H9 (cell line): ENCODE results near the gene B4GALT1. TPM values are rescaled to one million over a fixed set of nuclear protein-coding genes. Genes with fewer than 3 reads are reported as not detected.

Experiments
- DNase-seq: peaks from one replicate; pipeline ENCODE4 v3.0.0-alpha.2; 2017
- H2AFZ ChIP-seq: one replicate; pipeline ENCODE4 v1.6.1; 2013; ENCODE audit warnings: mild to moderate bottlenecking, low read length, control low read depth, moderate library complexity
- H2AK5ac ChIP-seq: 2 replicates; pipeline ENCODE4 v1.6.1; 2013; ENCODE audit warnings: low read length, control low read depth, mixed read lengths; ENCODE audit not compliant: insufficient read length
- H2BK120ac ChIP-seq: one replicate; pipeline ENCODE4 v1.6.1; 2013; ENCODE audit warnings: low read depth, mild to moderate bottlenecking, low read length, control low read depth, inconsistent platforms; ENCODE audit not compliant: poor library complexity, severe bottlenecking
- H2BK12ac ChIP-seq: 2 replicates; pipeline ENCODE4 v1.6.1; 2013; ENCODE audit warnings: low read length, control low read depth, mixed read lengths, low read depth; ENCODE audit not compliant: insufficient read length
- H2BK15ac ChIP-seq: 2 replicates; pipeline ENCODE4 v1.6.1; 2013; ENCODE audit warnings: low read depth, low read length, control low read depth
- H2BK20ac ChIP-seq: one replicate; pipeline ENCODE4 v1.6.1; 2013; ENCODE audit warnings: low read depth, mild to moderate bottlenecking, low read length, control low read depth, inconsistent platforms; ENCODE audit not compliant: poor library complexity, severe bottlenecking
- H2BK5ac ChIP-seq: 2 replicates; pipeline ENCODE4 v1.6.1; 2013; ENCODE audit warnings: low read length, control low read depth, mixed read lengths; ENCODE audit not compliant: insufficient read length
- H3K14ac ChIP-seq: 2 replicates; pipeline ENCODE4 v1.6.1; 2013; ENCODE audit warnings: low read length, control low read depth; ENCODE audit not compliant: insufficient read depth
- H3K18ac ChIP-seq: 2 replicates; pipeline ENCODE4 v1.6.1; 2013; ENCODE audit warnings: low read depth, mild to moderate bottlenecking, mixed read lengths, low read length, control low read depth; ENCODE audit not compliant: insufficient read length
- H3K23ac ChIP-seq: 2 replicates; pipeline ENCODE4 v1.6.1; 2013; ENCODE audit warnings: low read length, control low read depth, mixed read lengths, low read depth; ENCODE audit not compliant: insufficient read length
- H3K23me2 ChIP-seq: 2 replicates; pipeline ENCODE4 v1.6.1; 2013; ENCODE audit warnings: low read depth, mild to moderate bottlenecking, mixed read lengths, low read length, control low read depth; ENCODE audit not compliant: insufficient read length, poor library complexity, severe bottlenecking
- H3K27ac ChIP-seq: 2 replicates; pipeline ENCODE4 v1.5.1; 2013; ENCODE audit warnings: low read length, control low read depth, mixed read lengths, low read depth; ENCODE audit not compliant: insufficient read length
- H3K27me3 ChIP-seq: 2 replicates; pipeline ENCODE4 v1.6.1; 2013; ENCODE audit warnings: low read length, control low read depth, inconsistent platforms; ENCODE audit not compliant: insufficient read depth
- H3K4ac ChIP-seq: 2 replicates; pipeline ENCODE4 v1.6.1; 2013; ENCODE audit warnings: low read depth, mild to moderate bottlenecking, control low read depth, inconsistent platforms, low read length, moderate library complexity
- H3K4me1 ChIP-seq: 2 replicates; pipeline ENCODE4 v1.6.1; 2013; ENCODE audit warnings: low read length, control low read depth, inconsistent platforms; ENCODE audit not compliant: insufficient read depth
- H3K4me2 ChIP-seq: 2 replicates; pipeline ENCODE4 v1.6.1; 2013; ENCODE audit warnings: low read length, control low read depth, mixed read lengths; ENCODE audit not compliant: insufficient read length, insufficient read depth
- H3K56ac ChIP-seq: 2 replicates; pipeline ENCODE4 v1.6.1; 2013; ENCODE audit warnings: low read depth, mild to moderate bottlenecking, mixed read lengths, low read length, control low read depth; ENCODE audit not compliant: insufficient read length
- H3K79me1 ChIP-seq: 2 replicates; pipeline ENCODE4 v1.6.1; 2013; ENCODE audit warnings: low read depth, mild to moderate bottlenecking, moderate library complexity, low read length, control low read depth, inconsistent platforms; ENCODE audit not compliant: insufficient read depth, poor library complexity, severe bottlenecking
- H3K79me2 ChIP-seq: 2 replicates; pipeline ENCODE4 v1.6.1; 2013; ENCODE audit warnings: low read length, control low read depth, inconsistent platforms; ENCODE audit not compliant: insufficient read depth
- H3K9ac ChIP-seq: 2 replicates; pipeline ENCODE4 v1.6.1; 2013; ENCODE audit warnings: low read length, control low read depth, mixed read lengths; ENCODE audit not compliant: insufficient read length; ENCODE audit errors: extremely low read depth
- H3K9me3 ChIP-seq: one replicate; pipeline ENCODE4 v1.6.1; 2013; ENCODE audit warnings: low read depth, low read length, inconsistent platforms; ENCODE audit not compliant: control insufficient read depth
- H3T11ph ChIP-seq: one replicate; pipeline ENCODE4 v1.6.1; 2013; ENCODE audit warnings: mild to moderate bottlenecking, low read length, control low read depth, inconsistent platforms
- H4K20me1 ChIP-seq: one replicate; pipeline ENCODE4 v1.6.1; 2013; ENCODE audit not compliant: control insufficient read depth, insufficient read length, insufficient read depth
- H4K5ac ChIP-seq: 2 replicates; pipeline ENCODE4 v1.6.1; 2013; ENCODE audit warnings: low read depth, mild to moderate bottlenecking, mixed read lengths, low read length, control low read depth; ENCODE audit not compliant: insufficient read length
- H4K8ac ChIP-seq: replicated peaks from 2 replicates; pipeline ENCODE4 v1.6.1; 2013; ENCODE audit warnings: low read length, control low read depth, mixed read lengths, low read depth; ENCODE audit not compliant: insufficient read length
- H4K91ac ChIP-seq: 2 replicates; pipeline ENCODE4 v1.6.1; 2013; ENCODE audit warnings: low read depth, mild to moderate bottlenecking, moderate library complexity, mixed read lengths, low read length, control low read depth; ENCODE audit not compliant: insufficient read length
- H3K27ac Mint-ChIP-seq, 3 experiments: 2 replicates in 2 of 3; 3 replicates in 1 of 3; pipeline ENCODE4 v1.8.0; 2020 to 2021; ENCODE audit warnings: mixed read lengths in 3 of 3, mild to moderate bottlenecking in 1 of 3, moderate library complexity in 1 of 3
- H3K27me3 Mint-ChIP-seq: 2 replicates; pipeline ENCODE4 v1.8.0; 2021; ENCODE audit warnings: low read depth, mild to moderate bottlenecking, moderate library complexity, mixed read lengths
- H3K36me3 Mint-ChIP-seq, 3 experiments: 2 replicates in 2 of 3; 3 replicates in 1 of 3; pipeline ENCODE4 v1.8.0; 2020 to 2021; ENCODE audit warnings: low read depth in 3 of 3, mixed read lengths in 3 of 3; ENCODE audit not compliant: insufficient read depth in 1 of 3
- H3K4me1 Mint-ChIP-seq, 2 experiments: 2 replicates each; pipeline ENCODE4 v1.8.0; 2020; ENCODE audit warnings: mixed read lengths in 2 of 2
- H3K4me3 Mint-ChIP-seq, 2 experiments: 2 replicates in 1 of 2; 3 replicates in 1 of 2; pipeline ENCODE4 v1.8.0; 2020 to 2021; ENCODE audit warnings: mild to moderate bottlenecking in 2 of 2, mixed read lengths in 2 of 2, moderate library complexity in 1 of 2
- H3K9me3 Mint-ChIP-seq, 2 experiments: 2 replicates in 1 of 2; 3 replicates in 1 of 2; pipeline ENCODE4 v1.8.0; 2020; ENCODE audit warnings: mild to moderate bottlenecking in 2 of 2, mixed read lengths in 2 of 2, moderate library complexity in 1 of 2
- whole genome bisulfite sequencing: extraction: QIAGEN DNeasy Blood & Tissue Kit; methylation state at CpG from one replicate; pipeline ENCODE4 v1.1.7; 2013; ENCODE audit warnings: missing lambda C conversion rate, low lambda C conversion rate, mixed read lengths; ENCODE audit not compliant: insufficient read length; ENCODE audit errors: extremely low coverage; 5-methylcytosine and 5-hydroxymethylcytosine counted together
- total RNA-seq: library from RNA; stranded (reverse); gene quantifications from 2 replicates; pipeline ENCODE4 v1.2.1, GENCODE V29; 2021
- TF ChIP-seq, protein P1 (sequence below): fragments of 200-600 bp; sonication (generic); conservative IDR thresholded peaks from 3 replicates; pipeline ENCODE4 v1.8.0; 2021; ENCODE audit warnings: antibody characterized with exemption, mild to moderate bottlenecking

B4GALT1 gene
- total RNA-seq, 1 experiment from 2014 or later: 15.3 TPM

DNA sequence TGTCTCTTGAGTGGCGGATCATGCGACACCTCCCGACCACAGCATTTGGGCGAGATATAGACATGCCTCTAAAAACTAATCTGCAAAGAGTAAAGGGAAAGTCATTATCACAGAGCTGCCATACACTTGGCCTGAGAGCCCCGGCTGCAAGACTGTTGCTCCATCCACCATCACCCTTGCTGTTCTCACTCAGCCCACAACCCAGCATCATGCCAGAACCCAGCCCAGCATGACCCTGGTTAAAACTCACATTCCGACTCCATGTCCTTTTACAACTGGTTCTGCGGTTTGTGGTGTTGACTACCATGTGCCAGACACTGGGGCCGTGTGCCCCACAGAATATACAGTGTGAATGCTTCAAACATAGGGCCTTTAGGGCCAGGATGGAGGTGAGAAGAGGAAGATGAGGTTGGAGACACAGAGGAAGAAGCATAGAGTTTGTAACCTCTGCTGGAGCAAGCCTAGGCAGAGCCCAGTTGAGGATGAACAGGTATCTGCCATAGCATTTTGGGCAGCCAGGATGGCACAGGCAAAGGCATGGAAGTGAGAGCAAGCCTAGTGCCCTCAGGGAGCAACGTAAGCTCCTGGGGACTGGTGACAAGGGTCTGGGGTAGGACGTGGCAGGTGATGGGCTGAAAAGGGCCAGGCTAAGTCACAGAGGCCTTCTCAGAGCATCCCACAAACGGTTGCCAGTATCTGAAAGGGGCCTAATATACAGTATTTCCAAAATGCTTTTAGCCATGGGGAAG, 53.2 kb downstream of the B4GALT1 start:
- Mint-ChIP-seq H3K36me3 (no peaks in the 10 kb centered on the region; a peak in 1 of 7 replicates), H3K27ac (peak overlapping the region in 1 of 3 experiments; percentile 5; a peak in 2 of 7 replicates), H3K27me3 (no peaks in the 10 kb centered on the region), H3K4me1 (peaks cover 11 to 19% of the 10 kb centered on the region in 2 experiments), H3K4me3 (no peak overlapping the region), H3K9me3 (no peaks in the 10 kb centered on the region)
- Histone ChIP-seq H2BK5ac (no peak overlapping the region), H3K9me3 (no peaks in the 10 kb centered on the region), H3K79me2 (no peaks in the 10 kb centered on the region), H4K91ac (no peak overlapping the region), H2BK20ac (no peak overlapping the region), H3K56ac (no peak overlapping the region), H3K23ac (no peak overlapping the region), H2BK120ac (no peak overlapping the region), H3K18ac (no peak overlapping the region), H3K4ac (no peak overlapping the region), H3K4me2 (no peak overlapping the region), H4K20me1 (no peaks in the 10 kb centered on the region), H4K5ac (no peak overlapping the region), H2AFZ (no peak overlapping the region), H3T11ph (no peak overlapping the region), H3K14ac (no peak overlapping the region; the same call in 1 of the 2 replicates), H2BK12ac (no peak overlapping the region), H3K4me1 (no peaks in the 10 kb centered on the region), H3K23me2 (no peaks in the 10 kb centered on the region), H4K8ac (no peak overlapping the region), H3K27ac (no peak overlapping the region), H2BK15ac (no peak overlapping the region), H3K79me1 (no peaks in the 10 kb centered on the region), H3K9ac (no peak overlapping the region), H2AK5ac (no peak overlapping the region), H3K27me3 (no peaks in the 10 kb centered on the region)
- no peak for DNase-seq
- WGBS: no CpG with 5 or more reads among the region's 11 CpGs
- TF ChIP-seq, protein P1, sequence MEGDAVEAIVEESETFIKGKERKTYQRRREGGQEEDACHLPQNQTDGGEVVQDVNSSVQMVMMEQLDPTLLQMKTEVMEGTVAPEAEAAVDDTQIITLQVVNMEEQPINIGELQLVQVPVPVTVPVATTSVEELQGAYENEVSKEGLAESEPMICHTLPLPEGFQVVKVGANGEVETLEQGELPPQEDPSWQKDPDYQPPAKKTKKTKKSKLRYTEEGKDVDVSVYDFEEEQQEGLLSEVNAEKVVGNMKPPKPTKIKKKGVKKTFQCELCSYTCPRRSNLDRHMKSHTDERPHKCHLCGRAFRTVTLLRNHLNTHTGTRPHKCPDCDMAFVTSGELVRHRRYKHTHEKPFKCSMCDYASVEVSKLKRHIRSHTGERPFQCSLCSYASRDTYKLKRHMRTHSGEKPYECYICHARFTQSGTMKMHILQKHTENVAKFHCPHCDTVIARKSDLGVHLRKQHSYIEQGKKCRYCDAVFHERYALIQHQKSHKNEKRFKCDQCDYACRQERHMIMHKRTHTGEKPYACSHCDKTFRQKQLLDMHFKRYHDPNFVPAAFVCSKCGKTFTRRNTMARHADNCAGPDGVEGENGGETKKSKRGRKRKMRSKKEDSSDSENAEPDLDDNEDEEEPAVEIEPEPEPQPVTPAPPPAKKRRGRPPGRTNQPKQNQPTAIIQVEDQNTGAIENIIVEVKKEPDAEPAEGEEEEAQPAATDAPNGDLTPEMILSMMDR: no peak
